Measurements from ENCODE around the gene EXOC3. TPM values are rescaled to one million over a fixed set of nuclear protein-coding genes. Genes with fewer than 3 reads are reported as not detected.
"Not testable (repeated sequence)": the region's sequence is repeated elsewhere in the genome, so short reads cannot be mapped to it uniquely, and the experiment has no call there.

EXOC3 gene
- total and polyA plus RNA-seq, 2 of the 8 experiments (the other 6 are each of a cell fraction or from before 2014, with no cell fraction given), result 14.4 to 30.0 TPM

DNA sequence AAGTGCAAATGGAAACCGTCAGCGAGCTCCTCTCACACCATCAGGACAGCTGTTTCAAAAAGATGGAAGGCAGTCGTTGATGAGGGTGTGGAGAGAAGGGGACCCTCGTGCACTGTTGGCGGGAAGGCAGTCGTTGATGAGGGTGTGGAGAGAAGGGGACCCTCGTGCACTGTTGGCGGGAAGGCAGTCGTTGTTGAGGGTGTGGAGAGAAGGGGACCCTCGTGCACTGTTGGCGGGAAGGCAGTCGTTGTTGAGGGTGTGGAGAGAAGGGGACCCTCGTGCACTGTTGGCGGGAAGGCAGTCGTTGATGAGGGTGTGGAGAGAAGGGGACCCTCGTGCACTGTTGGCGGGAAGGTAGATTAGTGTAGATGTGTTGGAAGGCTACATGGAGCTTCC, 40.8 kb upstream of the EXOC3 start:
- not testable (repeated sequence) for H3K56ac ChIP-seq (replicated peaks; ENCODE audit: insufficient read length, low read depth, low read length); H3K14ac ChIP-seq (ENCODE audit: insufficient read length); H2BK5ac ChIP-seq (ENCODE audit: low read depth, low read length); FAIRE-seq; H3K79me2 ChIP-seq (ENCODE audit: control insufficient read depth in 1 of 2, insufficient read depth in 2 of 2, low read length in 2 of 2); H3K9ac ChIP-seq (replicated peaks in 1 of 4; ENCODE audit: extremely low read depth in 1 of 4, low read depth in 3 of 4, low read length in 3 of 4); H2AFZ ChIP-seq (ENCODE audit: low read length); H4K20me1 ChIP-seq (replicated peaks in 1 of 2; ENCODE audit: control insufficient read depth in 1 of 2, insufficient read depth in 2 of 2, low read length in 2 of 2); H4K5ac ChIP-seq (ENCODE audit: insufficient read length, low read depth, low read length); DNase-seq (ENCODE audit: low read depth in 1 of 2, low spot score in 2 of 2); H3K23ac ChIP-seq (ENCODE audit: insufficient read length); H3K4me3 ChIP-seq (ENCODE audit: extremely low read depth in 1 of 4, insufficient read depth in 2 of 4, low read depth in 3 of 4, low read length in 4 of 4); H3K18ac ChIP-seq (ENCODE audit: extremely low read depth, low read length); H3K27me3 ChIP-seq (replicated peaks in 1 of 4; ENCODE audit: control insufficient read depth in 3 of 4, extremely low read depth in 1 of 4, insufficient read depth in 3 of 4, low read length in 3 of 4); H4K8ac ChIP-seq (ENCODE audit: extremely low read depth, insufficient read depth, low read length); H2BK15ac ChIP-seq (ENCODE audit: low read length); H3K4me2 ChIP-seq (ENCODE audit: insufficient read depth in 1 of 2, low read depth in 2 of 2, low read length in 2 of 2); H3K36me3 ChIP-seq (ENCODE audit: control insufficient read depth in 2 of 4, insufficient read depth in 4 of 4, low read length in 3 of 4); H3K9me3 ChIP-seq (ENCODE audit: insufficient read depth in 2 of 2, low read depth in 1 of 2, low read length in 1 of 2); H4K91ac ChIP-seq (replicated peaks; ENCODE audit: insufficient read length, low read length); H3K23me2 ChIP-seq (ENCODE audit: low read depth, low read length); H2BK12ac ChIP-seq (ENCODE audit: low read depth, low read length); H2BK120ac ChIP-seq (replicated peaks; ENCODE audit: low read depth, low read length); H2AK5ac ChIP-seq (ENCODE audit: low read depth, low read length); H3K79me1 ChIP-seq (ENCODE audit: low read depth, low read length); H3K4ac ChIP-seq (replicated peaks; ENCODE audit: insufficient read length, low read depth, low read length); H2BK20ac ChIP-seq (ENCODE audit: low read length); H3K27ac ChIP-seq (ENCODE audit: low read depth, low read length)
- ChIA-PET POLR2A (ENCODE audit: partially characterized antibody) (interaction anchor here (0.8 to 1.1 kb wide), 2 partner anchors 9 to 13 kb away, joined by 4 read pairs; no protein-coding TSS in a partner anchor), CTCF (ENCODE audit: partially characterized antibody) (interaction anchor here (0.9 to 1.9 kb wide), 4 partner anchors 9 to 56 kb away, joined by 3 to 6 read pairs (median 3); no protein-coding TSS in a partner anchor)
- WGBS, 2 experiments (ENCODE audit: extremely low coverage in 1 of 2, insufficient coverage in 1 of 2, insufficient read length in 1 of 2, insufficient replicate concordance in 2 of 2, low coverage in 1 of 2, low lambda C conversion rate in 2 of 2, missing lambda C conversion rate in 1 of 2), result 93% methylated on average over 16 of the region's 17 CpGs; no CpG with 5 or more reads in 1 of the 2 experiments
- peaks cover 0 to 16% (median 11%) of the 10 kb centered on the region in 4 experiments; a peak in 5 of 7 replicates for H3K4me1 ChIP-seq (replicated peaks in 1 of 4; ENCODE audit: control insufficient read depth in 3 of 4, insufficient read depth in 4 of 4, low read length in 3 of 4)
- TF ChIP-seq E2F6 (IDR thresholded peaks at IDR 0.05), result peak; percentile 87
- TF ChIP-seq, protein P1, sequence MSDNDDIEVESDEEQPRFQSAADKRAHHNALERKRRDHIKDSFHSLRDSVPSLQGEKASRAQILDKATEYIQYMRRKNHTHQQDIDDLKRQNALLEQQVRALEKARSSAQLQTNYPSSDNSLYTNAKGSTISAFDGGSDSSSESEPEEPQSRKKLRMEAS (IDR thresholded peaks at IDR 0.05), result peak; percentile 24; the same call in 1 of the 2 replicates
